Fibroblast of lung (primary cell): Measurements from ENCODE around the gene SCMH1. TPM values are rescaled to one million over a fixed set of nuclear protein-coding genes. Genes with fewer than 3 reads are reported as not detected.

Source experiments
- DNase-seq, 2 donors: peaks; one replicate each; pipeline versions ENCODE4 v3.0.0 to v3.0.0-alpha.2; 2010; ENCODE audit warnings: low read depth in 2 of 2
- H2AFZ ChIP-seq: 2 replicates; pipeline ENCODE4 v1.5.1; 2012; ENCODE audit warnings: low read length, control low read depth, inconsistent platforms
- H3K27ac ChIP-seq: 2 replicates; pipeline ENCODE4 v1.5.1; 2011; ENCODE audit warnings: low read length, control low read depth; ENCODE audit not compliant: insufficient read depth
- H3K27me3 ChIP-seq: 2 replicates; pipeline ENCODE4 v1.5.1; 2011; ENCODE audit warnings: mild to moderate bottlenecking, low read length; ENCODE audit not compliant: control insufficient read depth, insufficient read depth
- H3K36me3 ChIP-seq: 2 replicates; pipeline ENCODE4 v1.5.1; 2011; ENCODE audit warnings: low read length; ENCODE audit not compliant: control insufficient read depth, insufficient read depth
- H3K4me1 ChIP-seq: 2 replicates; pipeline ENCODE4 v1.5.1; 2011; ENCODE audit warnings: low read length; ENCODE audit not compliant: control insufficient read depth, insufficient read depth; ENCODE audit errors: extremely low read depth
- H3K4me2 ChIP-seq: 2 replicates; pipeline ENCODE4 v1.5.1; 2011; ENCODE audit warnings: low read length, control low read depth; ENCODE audit not compliant: insufficient read depth; ENCODE audit errors: extremely low read depth
- H3K4me3 ChIP-seq, 4 experiments: fragments of 200-600 bp in 1 of 4; sonication (generic) in 1 of 4; replicated peaks in 1 of 4; 2 replicates each; pipeline ENCODE4 v1.5.1; 2011 to 2016; ENCODE audit warnings: low read length in 4 of 4, low read depth in 3 of 4, mild to moderate bottlenecking in 3 of 4, control low read depth in 2 of 4, inconsistent platforms in 1 of 4, mixed read lengths in 1 of 4; ENCODE audit not compliant: insufficient read depth in 1 of 4; ENCODE audit errors: control extremely low read depth in 1 of 4
- H3K79me2 ChIP-seq: 2 replicates; pipeline ENCODE4 v1.5.1; 2012; ENCODE audit warnings: mild to moderate bottlenecking, low read length, inconsistent platforms; ENCODE audit not compliant: control insufficient read depth, insufficient read depth
- H3K9ac ChIP-seq: 2 replicates; pipeline ENCODE4 v1.5.1; 2011; ENCODE audit warnings: mild to moderate bottlenecking, low read length, control low read depth; ENCODE audit not compliant: insufficient read depth
- H3K9me3 ChIP-seq: 2 replicates; pipeline ENCODE4 v1.5.1; 2012; ENCODE audit warnings: low read depth, low read length; ENCODE audit not compliant: control insufficient read depth, insufficient read depth
- H4K20me1 ChIP-seq: 2 replicates; pipeline ENCODE4 v1.5.1; 2011; ENCODE audit warnings: low read length; ENCODE audit not compliant: control insufficient read depth, insufficient read depth; ENCODE audit errors: extremely low read depth
- CTCF ChIP-seq, 2 donors: IDR thresholded peaks in 1 of 2; conservative IDR thresholded peaks in 1 of 2; 1 replicate in 1 of 2; 2 replicates in 1 of 2; pipeline ENCODE4 v1.5.1; 2011 to 2012; ENCODE audit warnings: low read length in 2 of 2, control low read depth in 1 of 2, inconsistent platforms in 1 of 2, low read depth in 1 of 2, mild to moderate bottlenecking in 1 of 2
- EZH2 ChIP-seq: IDR thresholded peaks from 2 replicates; pipeline ENCODE4 v1.5.1; 2012; ENCODE audit warnings: low read length, control low read depth, mild to moderate bottlenecking; ENCODE audit errors: missing control alignments
- polyA plus RNA-seq, 2 donors: library from polyadenylated mRNA; depleted of rRNA in 1 of 2; stranded (reverse) in 1 of 2; unstranded in 1 of 2; fragments of >200 nt; gene quantifications; 2 replicates each; pipeline ENCODE4 v1.2.1, GENCODE V29; 2011 to 2012; ENCODE audit warnings: missing spikeins in 1 of 2
- total RNA-seq: library from RNA; depleted of rRNA; stranded (reverse); fragments of >200 nt; gene quantifications from 2 replicates; pipeline ENCODE4 v1.2.1, GENCODE V29; 2014

Gene SCMH1
- total and polyA plus RNA-seq, 2 donors (not counting 1 experiment from before 2014, with no cell fraction given) = 20.8 to 24.8 TPM

- H4K20me1 ChIP-seq = no peaks in the 10 kb centered on the region
- H3K9ac ChIP-seq = no peak overlapping the region
These were observed 33.7 kb upstream of the SCMH1 start for GRCh38 chr1:41275831-41276230.

GRCh38 chr1:41274752-41275545, 32.8 kb upstream of the SCMH1 start:
- Histone ChIP-seq H3K9ac (no peak overlapping the region), H3K9me3 (no peaks in the 10 kb centered on the region), H2AFZ (no peak overlapping the region), H3K4me3 (no peak overlapping the region), H3K27me3 (peaks cover 3% of the 10 kb centered on the region), H3K27ac (no peak overlapping the region), H4K20me1 (no peaks in the 10 kb centered on the region), H3K4me1 (no peaks in the 10 kb centered on the region), H3K79me2 (no peaks in the 10 kb centered on the region), H3K36me3 (no peaks in the 10 kb centered on the region), H3K4me2 (no peak overlapping the region)
- DNase-seq = no peak
- TF ChIP-seq EZH2 (no peak), CTCF (conservative IDR thresholded peaks at IDR 0.05 in 1 of 2, IDR thresholded peaks at IDR 0.05 in 1 of 2; ENCODE audit: low read depth in 1 of 2, low read length in 2 of 2) (no peak)

More at GRCh38 chr1:41275831-41276230, 33.7 kb upstream of the SCMH1 start:
- TF ChIP-seq EZH2 (no peak), CTCF (conservative IDR thresholded peaks at IDR 0.05 in 1 of 2, IDR thresholded peaks at IDR 0.05 in 1 of 2; ENCODE audit: low read depth in 1 of 2, low read length in 2 of 2) (no peak)
- Histone ChIP-seq H3K27ac (no peak overlapping the region), H3K9me3 (no peaks in the 10 kb centered on the region), H3K27me3 (peaks cover 3% of the 10 kb centered on the region), H3K79me2 (no peaks in the 10 kb centered on the region), H3K36me3 (no peaks in the 10 kb centered on the region), H3K4me1 (no peaks in the 10 kb centered on the region), H2AFZ (no peak overlapping the region), H3K4me3 (no peak overlapping the region), H3K4me2 (no peak overlapping the region)
- DNase-seq = no peak

- Histone ChIP-seq H3K27me3 (peaks cover 3% of the 10 kb centered on the region), H3K79me2 (no peaks in the 10 kb centered on the region), H3K9ac (no peak overlapping the region), H3K4me1 (no peaks in the 10 kb centered on the region), H4K20me1 (no peaks in the 10 kb centered on the region), H3K27ac (no peak overlapping the region), H3K9me3 (no peaks in the 10 kb centered on the region), H3K36me3 (no peaks in the 10 kb centered on the region), H3K4me3 (no peak overlapping the region), H2AFZ (no peak overlapping the region), H3K4me2 (no peak overlapping the region)
- DNase-seq = no peak
- TF ChIP-seq CTCF (conservative IDR thresholded peaks at IDR 0.05 in 1 of 2, IDR thresholded peaks at IDR 0.05 in 1 of 2; ENCODE audit: low read depth in 1 of 2, low read length in 2 of 2) = no peak
- TF ChIP-seq EZH2 = no peak
These were observed 30.5 kb upstream of the SCMH1 start for GRCh38 chr1:41272601-41273000.
